ENCODE results near the gene DOK6. TPM values are rescaled to one million over a fixed set of nuclear protein-coding genes. Genes with fewer than 3 reads are reported as not detected.

The DOK6 gene
- total RNA-seq (not detected in 2 replicates), polyA plus RNA-seq (not detected in 2 replicates), polyA minus RNA-seq (0.78 TPM in 1 of 2 replicates, not detected in the other)
- 0.33 TPM for total RNA-seq (2013)

DNA sequence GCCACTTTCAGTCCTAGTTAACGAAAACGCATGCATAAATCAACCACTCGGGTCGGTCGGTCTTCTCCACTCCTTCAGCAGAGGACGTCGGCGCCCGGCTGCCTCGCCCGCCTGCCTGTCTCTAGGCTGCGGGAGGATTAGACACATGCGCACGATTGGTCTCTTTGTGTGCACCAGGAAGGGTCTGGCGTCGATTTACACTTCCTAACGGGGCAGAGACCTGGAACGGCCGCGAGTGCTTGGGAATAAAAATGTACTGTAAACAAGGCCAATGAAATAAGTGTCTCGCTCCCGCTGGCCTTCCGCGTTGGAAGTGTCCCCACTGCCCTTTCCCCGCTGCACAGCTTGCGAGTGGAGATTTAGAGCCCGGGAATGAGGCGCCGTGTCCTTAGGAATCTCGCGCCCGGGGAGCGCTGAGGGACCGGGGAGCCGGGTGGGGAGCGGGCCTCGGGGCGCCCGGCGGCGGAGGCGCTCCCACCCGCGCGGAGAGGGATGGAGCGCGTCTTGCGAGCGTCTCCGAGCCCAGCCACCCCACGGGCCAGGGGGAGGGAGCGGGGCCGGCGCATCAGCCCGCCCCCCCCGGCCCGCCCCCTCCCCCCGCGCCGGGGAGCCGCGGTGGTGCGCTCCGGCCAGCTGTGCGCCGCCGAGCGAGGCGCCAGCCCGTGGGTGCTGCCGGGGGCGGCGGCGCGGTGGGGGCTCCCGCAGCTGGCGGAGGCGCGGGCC, at the start of gene DOK6:
TSS of gene DOK6 (plus strand) at position 636 of the 723 bp plus-strand sequence.
- Histone ChIP-seq H3K4me3 (ENCODE audit: control extremely low read depth in 1 of 5, extremely low read depth in 1 of 5, insufficient read depth in 1 of 5, low read depth in 2 of 5, low read length in 4 of 5) (no peak within 1 kb of the TSS), H4K20me1 (ENCODE audit: control insufficient read depth, insufficient read depth, low read length, poor library complexity, severe bottlenecking) (no peaks in the 10 kb centered on the region), H3K4me2 (replicated peaks; ENCODE audit: low read depth, low read length, poor library complexity, severe bottlenecking) (no peak within 1 kb of the TSS), H3K27me3 (replicated peaks in 1 of 4; ENCODE audit: control extremely low read depth in 1 of 4, control insufficient read depth in 3 of 4, insufficient read depth in 4 of 4, low read length in 3 of 4) (peaks cover 0 to 23% (median 12%) of the 10 kb centered on the region in 4 experiments), H3K36me3 (replicated peaks in 1 of 2; ENCODE audit: control extremely low read depth in 1 of 2, control insufficient read depth in 1 of 2, extremely low read depth in 1 of 2, insufficient read depth in 2 of 2, low read length in 1 of 2) (no peaks in the 10 kb centered on the region), H3K79me2 (ENCODE audit: control insufficient read depth, insufficient read depth, low read length) (no peaks in the 10 kb centered on the region), H3K9ac (ENCODE audit: low read length) (no peak within 1 kb of the TSS), H3K27ac (ENCODE audit: low read length in 2 of 2) (no peak within 1 kb of the TSS), H2AFZ (ENCODE audit: insufficient read depth, low read depth, low read length, poor library complexity, severe bottlenecking) (no peak within 1 kb of the TSS), H3K4me1 (ENCODE audit: control insufficient read depth in 2 of 2, insufficient read depth in 2 of 2, low read length in 2 of 2) (no peaks in the 10 kb centered on the region), H3K9me3 (ENCODE audit: control extremely low read depth in 1 of 3, control insufficient read depth in 2 of 3, insufficient read depth in 1 of 3, low read length in 2 of 3) (peaks cover 0 to 8% (median 0%) of the 10 kb centered on the region in 3 donors)
- TF ChIP-seq, protein P1, sequence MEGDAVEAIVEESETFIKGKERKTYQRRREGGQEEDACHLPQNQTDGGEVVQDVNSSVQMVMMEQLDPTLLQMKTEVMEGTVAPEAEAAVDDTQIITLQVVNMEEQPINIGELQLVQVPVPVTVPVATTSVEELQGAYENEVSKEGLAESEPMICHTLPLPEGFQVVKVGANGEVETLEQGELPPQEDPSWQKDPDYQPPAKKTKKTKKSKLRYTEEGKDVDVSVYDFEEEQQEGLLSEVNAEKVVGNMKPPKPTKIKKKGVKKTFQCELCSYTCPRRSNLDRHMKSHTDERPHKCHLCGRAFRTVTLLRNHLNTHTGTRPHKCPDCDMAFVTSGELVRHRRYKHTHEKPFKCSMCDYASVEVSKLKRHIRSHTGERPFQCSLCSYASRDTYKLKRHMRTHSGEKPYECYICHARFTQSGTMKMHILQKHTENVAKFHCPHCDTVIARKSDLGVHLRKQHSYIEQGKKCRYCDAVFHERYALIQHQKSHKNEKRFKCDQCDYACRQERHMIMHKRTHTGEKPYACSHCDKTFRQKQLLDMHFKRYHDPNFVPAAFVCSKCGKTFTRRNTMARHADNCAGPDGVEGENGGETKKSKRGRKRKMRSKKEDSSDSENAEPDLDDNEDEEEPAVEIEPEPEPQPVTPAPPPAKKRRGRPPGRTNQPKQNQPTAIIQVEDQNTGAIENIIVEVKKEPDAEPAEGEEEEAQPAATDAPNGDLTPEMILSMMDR (IDR thresholded peaks at IDR 0.05) = no peak
- TF ChIP-seq EZH2 (IDR thresholded peaks at IDR 0.05; ENCODE audit: borderline replicate concordance, insufficient read depth, low read depth, low read length, poor library complexity, severe bottlenecking) = no peak
- H3K4me3 Mint-ChIP-seq = no peak within 1 kb of the TSS
- DNase-seq (no peak), ATAC-seq (ENCODE audit: low read depth) (no peak)
- peaks cover 5% of the 10 kb centered on the region for H3K4me1 Mint-ChIP-seq
- POLR2A ChIA-PET = no interaction called here
- no peaks in the 10 kb centered on the region for H3K9me3 Mint-ChIP-seq (ENCODE audit: insufficient read depth)
- H3K27me3 Mint-ChIP-seq = peaks cover 33% of the 10 kb centered on the region
- WGBS (ENCODE audit: insufficient coverage) = 2% methylated on average over 74 of the region's 79 CpGs
- H3K27ac Mint-ChIP-seq = no peak within 1 kb of the TSS
- CTCF ChIA-PET = no interaction called here
- intact Hi-C loops (cut with micrococcal nuclease) = no loop called here

DNA sequence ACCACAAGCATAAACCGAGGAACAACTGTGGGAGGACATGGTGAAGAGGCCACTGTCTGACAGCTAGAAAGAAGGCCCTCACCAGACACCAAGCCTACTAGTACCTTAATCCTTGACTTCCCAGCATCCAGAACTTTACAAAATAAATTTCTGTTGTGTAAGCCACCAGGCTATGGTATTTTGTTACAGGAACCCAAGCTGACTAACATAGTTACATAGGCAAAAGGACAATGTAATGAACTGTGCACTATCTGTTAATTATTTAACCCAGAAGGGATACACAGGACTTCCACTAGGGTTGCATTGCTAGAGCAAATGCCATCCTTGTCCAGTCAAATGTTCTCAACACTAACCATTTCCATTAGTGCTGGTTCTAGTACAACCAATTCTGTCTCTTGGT, 47.7 kb upstream of the DOK6 start:
- Mint-ChIP-seq H3K9me3 (ENCODE audit: insufficient read depth) (peaks cover 3% of the 10 kb centered on the region), H3K4me1 (no peaks in the 10 kb centered on the region), H3K27ac (no peak overlapping the region), H3K4me3 (no peak overlapping the region), H3K27me3 (no peaks in the 10 kb centered on the region)
- peaks cover 0 to 3% (median 0%) of the 10 kb centered on the region in 3 donors for H3K9me3 ChIP-seq (ENCODE audit: control extremely low read depth in 1 of 3, control insufficient read depth in 2 of 3, insufficient read depth in 1 of 3, low read length in 2 of 3)
- no peak overlapping the region for H3K9ac ChIP-seq (ENCODE audit: low read length)
- H3K4me1 ChIP-seq (ENCODE audit: control insufficient read depth in 2 of 2, insufficient read depth in 2 of 2, low read length in 2 of 2) = no peaks in the 10 kb centered on the region
- intact Hi-C loops (cut with micrococcal nuclease) = no loop called here
- ATAC-seq (ENCODE audit: low read depth) (no peak), DNase-seq (no peak)
- H3K27ac ChIP-seq (ENCODE audit: low read length in 2 of 2) = no peak overlapping the region
- CTCF ChIA-PET = no interaction called here
- H3K27me3 ChIP-seq (replicated peaks in 1 of 4; ENCODE audit: control extremely low read depth in 1 of 4, control insufficient read depth in 3 of 4, insufficient read depth in 4 of 4, low read length in 3 of 4) = no peaks in the 10 kb centered on the region
- no peaks in the 10 kb centered on the region for H4K20me1 ChIP-seq (ENCODE audit: control insufficient read depth, insufficient read depth, low read length, poor library complexity, severe bottlenecking)
- no peak overlapping the region for H3K4me2 ChIP-seq (replicated peaks; ENCODE audit: low read depth, low read length, poor library complexity, severe bottlenecking)
- no peak overlapping the region for H2AFZ ChIP-seq (ENCODE audit: insufficient read depth, low read depth, low read length, poor library complexity, severe bottlenecking)
- POLR2A ChIA-PET = no interaction called here
- TF ChIP-seq EZH2 (IDR thresholded peaks at IDR 0.05; ENCODE audit: borderline replicate concordance, insufficient read depth, low read depth, low read length, poor library complexity, severe bottlenecking) = no peak
- TF ChIP-seq, protein P1 (IDR thresholded peaks at IDR 0.05) = no peak
- no CpG with 5 or more reads among the region's 1 CpG for WGBS (ENCODE audit: insufficient coverage)
- H3K36me3 ChIP-seq (replicated peaks in 1 of 2; ENCODE audit: control extremely low read depth in 1 of 2, control insufficient read depth in 1 of 2, extremely low read depth in 1 of 2, insufficient read depth in 2 of 2, low read length in 1 of 2) = no peaks in the 10 kb centered on the region
- no peaks in the 10 kb centered on the region for H3K79me2 ChIP-seq (ENCODE audit: control insufficient read depth, insufficient read depth, low read length)
- no peak overlapping the region for H3K4me3 ChIP-seq (ENCODE audit: control extremely low read depth in 1 of 5, extremely low read depth in 1 of 5, insufficient read depth in 1 of 5, low read depth in 2 of 5, low read length in 4 of 5)

Data from B cell (primary cell).